Spinal cord (tissue), 10 donors: ENCODE data around the gene DPH6. TPM values are rescaled to one million over a fixed set of nuclear protein-coding genes. Genes with fewer than 3 reads are reported as not detected.
"Not testable (repeated sequence)": the region's sequence is repeated elsewhere in the genome, so short reads cannot be mapped to it uniquely, and the experiment has no call there.

Source experiments
- DNase-seq, 6 donors: peaks; one replicate each; pipeline versions ENCODE4 v3.0.0 to v3.0.0-alpha.2; 2013 to 2015; ENCODE audit warnings: low spot score in 6 of 6, low read depth in 4 of 6
- H3K27ac ChIP-seq: one replicate; pipeline ENCODE4 v1.5.1; 2013; ENCODE audit warnings: low read depth, low read length, control low read depth
- H3K27me3 ChIP-seq: one replicate; pipeline ENCODE4 v1.6.1; 2013; ENCODE audit warnings: low read length; ENCODE audit not compliant: control insufficient read depth, insufficient read depth
- H3K36me3 ChIP-seq: one replicate; pipeline ENCODE4 v1.6.1; 2013; ENCODE audit warnings: low read length; ENCODE audit not compliant: control insufficient read depth, insufficient read depth
- H3K4me1 ChIP-seq: one replicate; pipeline ENCODE4 v1.6.1; 2013; ENCODE audit warnings: low read length; ENCODE audit not compliant: control insufficient read depth, insufficient read depth
- H3K4me3 ChIP-seq: one replicate; pipeline ENCODE4 v1.5.1; 2013; ENCODE audit warnings: low read depth, low read length, control low read depth
- H3K9me3 ChIP-seq: one replicate; pipeline ENCODE4 v1.6.1; 2013; ENCODE audit warnings: low read length; ENCODE audit not compliant: control insufficient read depth, insufficient read depth
- WGBS: methylation state at CpG from one replicate; pipeline ENCODE4 v1.1.5; 2013; ENCODE audit warnings: missing lambda C conversion rate; ENCODE audit not compliant: insufficient coverage; 5-methylcytosine and 5-hydroxymethylcytosine counted together
- polyA plus RNA-seq, 2 donors: library from polyadenylated mRNA; unstranded; fragments of 120-200 nt; gene quantifications; one replicate each; pipeline ENCODE4 v1.2.1, GENCODE V29; 2013; ENCODE audit not compliant: insufficient read length in 2 of 2
- total RNA-seq, 2 donors: library from RNA; depleted of rRNA in 1 of 2; stranded (reverse); fragments of 120-200 nt in 1 of 2; fragments of >200 nt in 1 of 2; gene quantifications; one replicate each; pipeline versions ENCODE4 v1.2.3 to v1.2.4, GENCODE V29; 2013 to 2014
- donor health status: healthy.

The DPH6 gene
- total and polyA plus RNA-seq, 4 donors = 12.4 to 26.4 (median 17.6) TPM

- H3K9me3 ChIP-seq = no peaks in the 10 kb centered on the region
- H3K36me3 ChIP-seq = no peaks in the 10 kb centered on the region
- no peak for DNase-seq
- no peaks in the 10 kb centered on the region for H3K27me3 ChIP-seq
- no peak overlapping the region for H3K27ac ChIP-seq
- H3K4me3 ChIP-seq = no peak overlapping the region
- WGBS = 100% methylated on average over 2 of the region's 2 CpGs
- no peaks in the 10 kb centered on the region for H3K4me1 ChIP-seq
Measured at GRCh38 chr15:35383506-35383905, 162.5 kb downstream of the DPH6 start.

- H3K4me1 ChIP-seq = no peaks in the 10 kb centered on the region
Measured at GRCh38 chr15:35381328-35381727, 164.6 kb downstream of the DPH6 start.

GRCh38 chr15:35379972-35380371 is 166.0 kb downstream of the DPH6 start:
- Histone ChIP-seq H3K36me3 (no peaks in the 10 kb centered on the region), H3K27me3 (no peaks in the 10 kb centered on the region), H3K4me1 (no peaks in the 10 kb centered on the region), H3K27ac (no peak overlapping the region), H3K4me3 (no peak overlapping the region), H3K9me3 (no peaks in the 10 kb centered on the region)
- no peak for DNase-seq
- 80% methylated on average over 1 of the region's 1 CpG for WGBS

More at GRCh38 chr15:35381328-35381727, 164.6 kb downstream of the DPH6 start:
- DNase-seq = no peak
- Histone ChIP-seq H3K27ac (no peak overlapping the region), H3K36me3 (no peaks in the 10 kb centered on the region), H3K4me3 (no peak overlapping the region), H3K27me3 (no peaks in the 10 kb centered on the region), H3K9me3 (no peaks in the 10 kb centered on the region)
- 100% methylated on average over 1 of the region's 3 CpGs for WGBS

GRCh38 chr15:35378454-35378853 is 167.5 kb downstream of the DPH6 start:
- no CpG with 5 or more reads among the region's 1 CpG for WGBS
- not testable (repeated sequence) for H3K36me3 ChIP-seq, H3K9me3 ChIP-seq, DNase-seq, H3K4me1 ChIP-seq, H3K4me3 ChIP-seq, H3K27me3 ChIP-seq, H3K27ac ChIP-seq

GRCh38 chr15:35376707-35377106 is 169.3 kb downstream of the DPH6 start:
- Histone ChIP-seq H3K4me3 (no peak overlapping the region), H3K9me3 (no peaks in the 10 kb centered on the region), H3K36me3 (no peaks in the 10 kb centered on the region), H3K27ac (no peak overlapping the region), H3K27me3 (no peaks in the 10 kb centered on the region), H3K4me1 (no peaks in the 10 kb centered on the region)
- DNase-seq = no peak

GRCh38 chr15:35374661-35375060 is 171.3 kb downstream of the DPH6 start:
- no peak for DNase-seq
- H3K9me3 ChIP-seq = no peaks in the 10 kb centered on the region
- no peak overlapping the region for H3K4me3 ChIP-seq
- H3K4me1 ChIP-seq = no peaks in the 10 kb centered on the region
- no peaks in the 10 kb centered on the region for H3K36me3 ChIP-seq
- no peak overlapping the region for H3K27ac ChIP-seq
- no peaks in the 10 kb centered on the region for H3K27me3 ChIP-seq

- H3K27ac ChIP-seq = no peak overlapping the region
- no peak for DNase-seq
- peaks cover 16% of the 10 kb centered on the region for H3K9me3 ChIP-seq
- H3K4me3 ChIP-seq = no peak overlapping the region
- no peaks in the 10 kb centered on the region for H3K4me1 ChIP-seq
- no peaks in the 10 kb centered on the region for H3K27me3 ChIP-seq
- no peaks in the 10 kb centered on the region for H3K36me3 ChIP-seq
Measured at GRCh38 chr15:35362195-35362829, 183.7 kb downstream of the DPH6 start.

- DNase-seq = no peak
- Histone ChIP-seq H3K9me3 (peaks cover 16% of the 10 kb centered on the region), H3K4me3 (no peak overlapping the region), H3K36me3 (no peaks in the 10 kb centered on the region), H3K27ac (no peak overlapping the region), H3K27me3 (no peaks in the 10 kb centered on the region), H3K4me1 (no peaks in the 10 kb centered on the region)
- WGBS = 100% methylated on average over 2 of the region's 5 CpGs
Measured at GRCh38 chr15:35358824-35359223, 187.1 kb downstream of the DPH6 start.

- no peaks in the 10 kb centered on the region for H3K36me3 ChIP-seq
- no peak overlapping the region for H3K27ac ChIP-seq
- peaks cover 2% of the 10 kb centered on the region for H3K9me3 ChIP-seq
- no peak for DNase-seq
- no peaks in the 10 kb centered on the region for H3K4me1 ChIP-seq
- H3K27me3 ChIP-seq = no peaks in the 10 kb centered on the region
- no peak overlapping the region for H3K4me3 ChIP-seq
Measured at GRCh38 chr15:35351059-35351458, 194.9 kb downstream of the DPH6 start.

- H3K9me3 ChIP-seq = no peaks in the 10 kb centered on the region
- H3K27ac ChIP-seq = no peak overlapping the region
- 90% methylated on average over 1 of the region's 3 CpGs for WGBS
- no peak for DNase-seq
- H3K36me3 ChIP-seq = no peaks in the 10 kb centered on the region
- no peaks in the 10 kb centered on the region for H3K27me3 ChIP-seq
- H3K4me3 ChIP-seq = no peak overlapping the region
- H3K4me1 ChIP-seq = no peaks in the 10 kb centered on the region
Measured at GRCh38 chr15:35349916-35350315, 196.0 kb downstream of the DPH6 start.
